Mucosa of rectum (tissue), 2 donors: ENCODE measurements around the gene TOP2A.

Experiments
- H3K27ac ChIP-seq, 2 donors: one replicate each; pipeline ENCODE4 v1.7.0; 2013; ENCODE audit warnings: inconsistent platforms in 2 of 2, low read depth in 2 of 2, low read length in 2 of 2
- H3K27me3 ChIP-seq, 2 donors: one replicate each; pipeline ENCODE4 v1.7.0; 2013; ENCODE audit warnings: low read length in 2 of 2; ENCODE audit not compliant: control insufficient read depth in 2 of 2, insufficient read depth in 2 of 2
- H3K36me3 ChIP-seq, 2 donors: one replicate each; pipeline ENCODE4 v1.7.0; 2013; ENCODE audit warnings: low read length in 2 of 2; ENCODE audit not compliant: control insufficient read depth in 2 of 2, insufficient read depth in 2 of 2
- H3K4me1 ChIP-seq, 2 donors: one replicate each; pipeline ENCODE4 v1.7.0; 2013; ENCODE audit warnings: low read length in 2 of 2, mild to moderate bottlenecking in 1 of 2; ENCODE audit not compliant: control insufficient read depth in 2 of 2, insufficient read depth in 2 of 2
- H3K4me3 ChIP-seq, 2 donors: one replicate each; pipeline ENCODE4 v1.7.0; 2013; ENCODE audit warnings: low read length in 2 of 2
- H3K9ac ChIP-seq, 2 donors: one replicate each; pipeline ENCODE4 v1.7.0; 2013; ENCODE audit warnings: low read length in 2 of 2, low read depth in 1 of 2, mild to moderate bottlenecking in 1 of 2
- H3K9me3 ChIP-seq, 2 donors: one replicate each; pipeline ENCODE4 v1.7.0; 2013; ENCODE audit warnings: low read length in 2 of 2; ENCODE audit not compliant: control insufficient read depth in 2 of 2
- donor health status: healthy.
- donor health status: Normal muscosa, but diverticular disease.

TOP2A gene

DNA sequence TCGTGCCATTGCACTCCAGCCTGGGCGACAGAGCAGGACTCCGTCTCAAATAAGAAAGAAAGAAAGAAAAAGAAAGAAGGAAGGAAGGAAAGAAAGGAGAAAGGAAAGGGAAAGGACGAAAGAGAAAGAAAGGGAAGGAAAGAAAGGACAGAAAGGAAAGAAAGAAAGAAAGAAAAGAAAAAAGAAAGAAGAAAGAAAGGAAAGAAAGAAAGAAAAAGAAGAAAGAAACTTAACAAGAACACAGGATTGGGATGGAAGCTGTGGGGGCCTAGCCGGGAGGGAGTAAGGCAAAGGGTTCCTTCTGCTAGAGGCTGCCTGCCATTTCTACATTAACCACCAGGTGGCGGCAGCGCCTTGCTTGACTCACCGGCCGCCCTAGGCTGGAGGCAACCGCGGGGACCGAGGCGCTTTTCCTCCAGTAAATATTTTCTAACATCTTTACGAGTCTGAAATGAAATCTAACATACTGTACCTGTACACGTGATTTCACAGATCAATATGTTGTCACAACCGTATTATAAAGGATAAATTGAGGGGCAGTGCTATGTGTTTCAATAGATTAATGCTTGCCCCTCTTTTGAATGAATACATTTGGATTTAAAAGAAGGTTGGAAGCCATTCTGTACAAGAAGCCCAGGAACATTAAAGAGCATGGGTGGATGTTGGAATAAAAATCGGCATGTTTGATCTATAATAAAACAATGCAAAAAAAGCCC, 59.2 kb downstream of the TOP2A start:
- peaks cover 6 to 7% of the 10 kb centered on the region in 2 donors for H3K4me1 ChIP-seq
- H3K36me3 ChIP-seq: peaks cover 21 to 23% of the 10 kb centered on the region in 2 donors
- H3K9ac ChIP-seq: peak overlapping the region in 1 of 2 donors; percentile 43
- no peak overlapping the region for H3K27ac ChIP-seq
- peak overlapping the region in 1 of 2 donors; percentile 56 for H3K4me3 ChIP-seq
- H3K9me3 ChIP-seq: no peaks in the 10 kb centered on the region
- H3K27me3 ChIP-seq: peaks cover 0 to 3% of the 10 kb centered on the region in 2 donors

DNA sequence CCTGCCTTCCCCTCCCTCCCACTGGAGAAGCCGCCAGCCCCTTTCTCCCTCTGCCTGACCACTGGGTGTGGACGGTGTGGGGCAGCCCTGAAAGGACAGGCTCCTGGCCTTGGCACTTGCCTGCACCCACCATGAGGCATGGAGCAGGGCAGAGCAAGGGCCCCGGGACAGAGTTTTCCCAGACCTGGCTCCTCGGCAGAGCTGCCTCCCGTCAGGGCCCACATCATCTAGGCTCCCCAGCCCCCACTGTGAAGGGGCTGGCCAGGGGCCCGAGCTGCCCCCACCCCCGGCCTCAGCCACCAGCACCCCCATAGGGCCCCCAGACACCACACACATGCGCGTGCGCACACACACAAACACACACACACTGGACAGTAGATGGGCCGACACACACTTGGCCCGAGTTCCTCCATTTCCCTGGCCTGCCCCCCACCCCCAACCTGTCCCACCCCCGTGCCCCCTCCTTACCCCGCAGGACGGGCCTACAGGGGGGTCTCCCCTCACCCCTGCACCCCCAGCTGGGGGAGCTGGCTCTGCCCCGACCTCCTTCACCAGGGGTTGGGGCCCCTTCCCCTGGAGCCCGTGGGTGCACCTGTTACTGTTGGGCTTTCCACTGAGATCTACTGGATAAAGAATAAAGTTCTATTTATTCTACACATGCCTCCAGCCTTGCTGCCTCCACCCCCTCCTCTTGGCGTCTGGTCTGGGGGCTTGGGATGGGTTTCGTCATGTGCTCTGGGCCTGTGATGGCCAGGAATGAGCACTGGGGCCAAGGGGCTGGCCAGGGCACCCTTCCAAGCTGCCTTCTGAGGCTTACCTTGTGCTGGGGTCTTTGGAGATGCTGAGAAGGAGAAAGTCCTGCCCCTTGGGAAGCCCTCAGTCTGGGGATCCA, 60.5 kb downstream of the TOP2A start:
- Histone ChIP-seq H3K27ac (no peak overlapping the region), H3K4me1 (peaks cover 5 to 7% of the 10 kb centered on the region in 2 donors), H3K36me3 (peaks cover 30 to 33% of the 10 kb centered on the region in 2 donors), H3K4me3 (no peak overlapping the region), H3K9me3 (no peaks in the 10 kb centered on the region), H3K27me3 (peaks cover 0 to 2% of the 10 kb centered on the region in 2 donors), H3K9ac (no peak overlapping the region)

DNA sequence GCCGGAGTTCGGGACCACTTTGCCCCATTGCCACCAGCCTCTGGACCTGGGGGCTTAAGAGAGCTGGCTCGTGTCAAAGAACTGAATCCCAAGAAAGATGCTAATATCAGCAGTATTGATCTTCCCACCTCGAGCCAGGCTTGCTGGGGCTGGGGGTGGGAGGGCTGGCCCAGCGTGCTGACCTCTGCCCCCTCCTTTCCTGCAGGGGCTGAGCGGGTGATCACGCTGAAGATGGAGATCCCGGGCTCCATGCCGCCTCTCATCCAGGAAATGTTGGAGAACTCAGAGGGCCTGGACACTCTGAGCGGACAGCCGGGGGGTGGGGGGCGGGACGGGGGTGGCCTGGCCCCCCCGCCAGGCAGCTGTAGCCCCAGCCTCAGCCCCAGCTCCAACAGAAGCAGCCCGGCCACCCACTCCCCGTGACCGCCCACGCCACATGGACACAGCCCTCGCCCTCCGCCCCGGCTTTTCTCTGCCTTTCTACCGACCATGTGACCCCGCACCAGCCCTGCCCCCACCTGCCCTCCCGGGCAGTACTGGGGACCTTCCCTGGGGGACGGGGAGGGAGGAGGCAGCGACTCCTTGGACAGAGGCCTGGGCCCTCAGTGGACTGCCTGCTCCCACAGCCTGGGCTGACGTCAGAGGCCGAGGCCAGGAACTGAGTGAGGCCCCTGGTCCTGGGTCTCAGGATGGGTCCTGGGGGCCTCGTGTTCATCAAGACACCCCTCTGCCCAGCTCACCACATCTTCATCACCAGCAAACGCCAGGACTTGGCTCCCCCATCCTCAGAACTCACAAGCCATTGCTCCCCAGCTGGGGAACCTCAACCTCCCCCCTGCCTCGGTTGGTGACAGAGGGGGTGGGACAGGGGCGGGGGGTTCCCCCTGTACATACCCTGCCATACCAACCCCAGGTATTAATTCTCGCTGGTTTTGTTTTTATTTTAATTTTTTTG, 61.6 kb downstream of the TOP2A start:
- H3K27ac ChIP-seq: no peak overlapping the region
- H3K27me3 ChIP-seq: no peaks in the 10 kb centered on the region
- H3K4me3 ChIP-seq: no peak overlapping the region
- peaks cover 35 to 43% of the 10 kb centered on the region in 2 donors for H3K36me3 ChIP-seq
- H3K9ac ChIP-seq: no peak overlapping the region
- peaks cover 5% of the 10 kb centered on the region in 2 donors for H3K4me1 ChIP-seq
- no peaks in the 10 kb centered on the region for H3K9me3 ChIP-seq

DNA sequence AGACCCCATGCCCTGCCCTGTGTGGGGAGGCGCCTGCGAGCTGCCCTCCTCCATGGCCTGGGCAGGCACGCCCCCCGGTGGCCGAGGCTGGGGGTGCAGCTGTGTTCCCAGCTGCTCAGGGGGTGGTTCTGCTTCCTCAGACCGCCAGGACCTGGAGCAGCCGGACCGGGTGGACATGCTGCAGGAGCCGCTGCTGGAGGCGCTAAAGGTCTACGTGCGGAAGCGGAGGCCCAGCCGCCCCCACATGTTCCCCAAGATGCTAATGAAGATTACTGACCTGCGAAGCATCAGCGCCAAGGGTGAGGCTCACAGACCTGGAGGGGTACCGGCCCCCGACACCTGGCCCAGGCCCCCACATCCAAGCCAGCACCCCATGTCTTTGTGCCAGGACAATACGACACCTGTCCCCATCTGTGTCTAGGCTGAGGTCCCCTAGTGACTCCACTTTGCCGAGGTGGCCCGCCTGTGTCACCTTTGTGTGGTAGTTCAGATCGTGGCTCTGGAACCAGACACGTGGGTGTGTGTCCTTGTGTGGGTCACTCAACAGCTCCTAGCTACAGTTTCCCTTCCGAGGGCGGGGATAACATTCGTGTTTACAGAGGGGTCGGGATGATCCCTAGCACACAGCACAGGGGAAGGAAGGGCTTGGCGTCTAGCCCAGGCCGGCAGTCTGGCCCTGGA, 62.4 kb downstream of the TOP2A start:
- H3K4me3 ChIP-seq: no peak overlapping the region
- no peak overlapping the region for H3K9ac ChIP-seq
- H3K4me1 ChIP-seq: peaks cover 7% of the 10 kb centered on the region in 2 donors
- H3K27me3 ChIP-seq: no peaks in the 10 kb centered on the region
- H3K9me3 ChIP-seq: no peaks in the 10 kb centered on the region
- H3K27ac ChIP-seq: no peak overlapping the region
- H3K36me3 ChIP-seq: peaks cover 35 to 44% of the 10 kb centered on the region in 2 donors

DNA sequence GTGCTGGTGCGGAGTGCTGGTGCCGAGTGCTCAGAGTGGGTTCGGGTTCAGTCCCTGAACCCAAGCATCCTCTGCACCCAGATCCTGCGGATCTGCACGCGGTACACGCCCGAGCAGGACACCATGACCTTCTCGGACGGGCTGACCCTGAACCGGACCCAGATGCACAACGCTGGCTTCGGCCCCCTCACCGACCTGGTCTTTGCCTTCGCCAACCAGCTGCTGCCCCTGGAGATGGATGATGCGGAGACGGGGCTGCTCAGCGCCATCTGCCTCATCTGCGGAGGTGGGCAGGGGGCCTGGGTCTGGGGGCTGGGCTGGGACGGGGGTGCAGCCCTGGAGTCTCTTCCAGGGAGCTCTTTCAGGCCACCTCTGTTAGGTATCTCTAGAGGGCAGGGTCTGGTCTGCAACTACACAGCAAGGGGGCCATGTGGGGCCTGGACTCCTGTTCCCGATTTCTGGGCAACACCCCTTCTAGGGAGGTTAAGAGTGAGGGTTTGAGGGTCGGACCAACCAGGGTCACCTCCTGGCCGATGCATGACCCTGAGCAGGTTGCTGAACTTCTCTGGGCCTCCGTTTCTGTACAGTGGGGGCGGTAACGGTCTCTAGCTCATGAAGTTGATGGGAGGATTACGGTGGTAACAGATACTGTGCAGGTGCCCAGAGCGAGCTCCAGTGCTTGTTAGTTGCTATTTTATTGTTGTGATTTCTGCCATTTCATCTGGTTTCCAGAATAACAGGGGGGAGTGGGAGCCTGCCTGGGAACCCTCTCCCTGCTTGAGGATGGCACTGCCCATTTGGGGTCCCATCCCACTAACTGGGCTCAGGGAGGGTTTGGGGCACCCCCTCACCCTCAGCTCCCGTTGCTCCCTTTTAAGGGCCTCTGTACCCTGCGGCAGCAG, 63.2 kb downstream of the TOP2A start:
- H3K9me3 ChIP-seq: no peaks in the 10 kb centered on the region
- H3K36me3 ChIP-seq: peaks cover 40 to 52% of the 10 kb centered on the region in 2 donors
- H3K27me3 ChIP-seq: no peaks in the 10 kb centered on the region
- peaks cover 15% of the 10 kb centered on the region in 2 donors for H3K4me1 ChIP-seq
- H3K4me3 ChIP-seq: no peak overlapping the region
- H3K27ac ChIP-seq: no peak overlapping the region
- no peak overlapping the region for H3K9ac ChIP-seq

DNA sequence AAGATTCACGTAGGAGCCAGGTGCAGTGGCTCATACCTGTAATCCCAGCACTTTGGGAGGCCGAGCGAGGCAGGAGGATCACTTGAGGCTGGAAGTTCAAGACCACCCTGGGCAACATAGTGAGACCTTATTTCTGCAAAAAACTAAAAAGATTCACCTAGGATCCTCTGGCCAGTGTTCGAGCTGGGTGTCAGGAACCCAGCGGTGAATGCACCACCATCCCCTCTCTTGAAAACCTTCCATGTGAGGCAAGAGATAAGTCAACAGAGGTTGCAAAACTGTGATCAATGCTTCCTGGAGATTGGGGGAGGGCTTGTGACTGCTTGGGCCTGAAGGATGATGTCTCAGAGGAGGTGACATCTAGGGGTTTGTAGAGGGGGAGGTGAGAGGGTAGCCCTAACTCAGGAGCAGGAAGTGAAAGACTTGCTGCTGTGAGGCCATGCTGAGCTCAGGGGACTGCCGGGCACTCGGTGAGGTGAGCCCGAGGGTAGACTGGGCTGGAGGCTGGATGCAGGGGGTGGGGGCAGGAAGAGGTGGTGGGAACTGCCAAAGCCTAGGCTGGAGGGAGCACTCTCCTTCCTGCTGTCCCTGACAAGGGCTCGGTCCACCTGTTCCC, 64.8 kb downstream of the TOP2A start:
- Histone ChIP-seq H3K4me1 (peaks cover 22 to 26% of the 10 kb centered on the region in 2 donors), H3K9ac (no peak overlapping the region), H3K36me3 (peaks cover 48 to 63% of the 10 kb centered on the region in 2 donors), H3K4me3 (no peak overlapping the region), H3K27ac (no peak overlapping the region), H3K9me3 (no peaks in the 10 kb centered on the region), H3K27me3 (no peaks in the 10 kb centered on the region)

DNA sequence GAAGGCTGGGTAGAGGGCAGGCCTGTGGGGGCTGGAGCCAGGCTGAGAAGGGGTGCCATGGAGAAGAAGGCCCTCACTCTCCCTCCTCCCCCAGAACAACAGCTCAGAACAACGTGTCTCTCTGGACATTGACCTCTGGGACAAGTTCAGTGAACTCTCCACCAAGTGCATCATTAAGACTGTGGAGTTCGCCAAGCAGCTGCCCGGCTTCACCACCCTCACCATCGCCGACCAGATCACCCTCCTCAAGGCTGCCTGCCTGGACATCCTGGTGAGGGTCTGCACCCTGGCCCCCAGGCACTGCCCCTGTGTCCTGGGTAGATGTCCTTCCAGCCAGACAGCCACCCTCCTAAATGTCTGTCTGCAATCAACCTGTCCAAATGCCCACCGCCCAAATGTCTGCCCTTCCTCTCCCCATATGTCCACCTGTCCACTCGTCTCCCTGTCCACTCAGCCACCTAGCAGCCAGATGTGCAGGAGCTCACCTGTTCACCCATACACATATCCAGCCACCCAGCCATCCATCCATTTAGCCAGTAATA, 65.4 kb downstream of the TOP2A start:
- Histone ChIP-seq H3K27ac (peak overlapping the region in 1 of 2 donors; percentile 4), H3K36me3 (peaks cover 48 to 63% of the 10 kb centered on the region in 2 donors), H3K9ac (no peak overlapping the region), H3K9me3 (no peaks in the 10 kb centered on the region), H3K4me3 (no peak overlapping the region), H3K27me3 (no peaks in the 10 kb centered on the region), H3K4me1 (peaks cover 26 to 32% of the 10 kb centered on the region in 2 donors)

DNA sequence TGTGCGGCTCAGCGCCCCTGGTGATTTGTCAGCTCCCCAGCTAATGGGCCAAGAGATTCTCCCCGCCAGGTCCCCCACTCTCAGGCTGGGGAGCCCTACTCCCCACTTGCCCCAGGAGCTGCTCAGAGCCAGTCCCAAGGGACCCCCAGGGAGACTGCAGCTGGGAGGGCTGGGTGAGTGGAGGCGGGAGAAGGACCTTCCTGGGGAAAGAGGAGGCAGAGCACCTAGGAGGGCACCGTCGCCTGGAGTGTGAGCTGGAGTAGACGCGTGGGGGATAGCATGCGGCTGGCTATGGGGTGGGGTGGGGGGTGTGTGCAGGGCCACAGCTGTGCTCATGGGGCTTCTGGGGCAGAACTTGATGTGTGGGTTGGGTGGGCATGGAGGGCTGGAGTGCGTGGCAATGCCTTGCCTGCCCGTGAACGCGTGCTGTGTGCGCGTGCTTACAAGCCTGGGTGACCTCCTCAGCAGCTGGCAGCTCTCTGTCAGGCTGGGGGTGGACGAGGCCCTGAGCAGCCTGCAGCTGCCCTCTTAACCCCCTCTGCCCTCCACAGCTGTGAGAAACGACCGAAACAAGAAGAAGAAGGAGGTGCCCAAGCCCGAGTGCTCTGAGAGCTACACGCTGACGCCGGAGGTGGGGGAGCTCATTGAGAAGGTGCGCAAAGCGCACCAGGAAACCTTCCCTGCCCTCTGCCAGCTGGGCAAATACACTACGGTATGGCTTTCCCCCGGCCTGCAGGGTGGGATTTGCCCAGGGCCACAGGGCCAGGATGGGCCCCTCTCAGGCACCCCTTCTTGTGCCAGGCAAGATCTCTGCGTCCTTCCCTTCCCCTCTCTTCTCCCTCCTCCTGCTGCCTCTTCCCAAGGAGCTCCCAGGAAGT, 66.1 kb downstream of the TOP2A start:
- Histone ChIP-seq H3K27me3 (no peaks in the 10 kb centered on the region), H3K4me3 (no peak overlapping the region), H3K9me3 (no peaks in the 10 kb centered on the region), H3K27ac (no peak overlapping the region), H3K36me3 (peaks cover 48 to 63% of the 10 kb centered on the region in 2 donors), H3K9ac (no peak overlapping the region), H3K4me1 (peaks cover 33 to 39% of the 10 kb centered on the region in 2 donors)
